ENCODE results near the gene USP54. TPM values are rescaled to one million over a fixed set of nuclear protein-coding genes. Genes with fewer than 3 reads are reported as not detected.

Gene USP54
- total RNA-seq, 1 donor from 2014 or later = 10.8 TPM

DNA sequence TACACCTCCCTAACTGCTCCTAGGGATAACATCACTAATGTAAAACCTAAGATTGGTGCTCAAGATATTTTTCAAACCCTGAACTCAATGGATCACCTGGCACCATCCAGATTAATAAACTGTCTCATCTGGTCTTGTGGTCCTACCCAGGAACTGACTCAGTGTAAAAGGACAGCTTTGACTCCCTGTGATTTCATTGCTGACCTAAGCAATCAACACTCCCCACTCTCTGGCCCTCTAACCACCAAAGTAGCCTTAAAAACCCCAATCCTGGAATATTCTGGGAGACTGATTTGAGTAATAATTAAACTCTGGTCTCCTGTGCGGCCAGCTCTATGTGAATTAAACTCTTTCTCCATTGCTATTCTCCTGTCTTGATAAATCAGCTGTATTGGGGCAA lies 6.2 kb upstream of the USP54 start:
- intact Hi-C loops (cut with micrococcal nuclease) = no loop called here
- DNase-seq = no peak
- H3K4me1 Mint-ChIP-seq = no peaks in the 10 kb centered on the region
- POLR2A ChIA-PET = no interaction called here
- no peak overlapping the region for H3K4me3 Mint-ChIP-seq
- H3K9me3 Mint-ChIP-seq = no peaks in the 10 kb centered on the region
- ATAC-seq (ENCODE audit: low read depth) = no peak
- no peaks in the 10 kb centered on the region for H3K27me3 Mint-ChIP-seq
- H3K36me3 Mint-ChIP-seq (ENCODE audit: low read depth) = no peaks in the 10 kb centered on the region
- TF ChIP-seq, protein P1, sequence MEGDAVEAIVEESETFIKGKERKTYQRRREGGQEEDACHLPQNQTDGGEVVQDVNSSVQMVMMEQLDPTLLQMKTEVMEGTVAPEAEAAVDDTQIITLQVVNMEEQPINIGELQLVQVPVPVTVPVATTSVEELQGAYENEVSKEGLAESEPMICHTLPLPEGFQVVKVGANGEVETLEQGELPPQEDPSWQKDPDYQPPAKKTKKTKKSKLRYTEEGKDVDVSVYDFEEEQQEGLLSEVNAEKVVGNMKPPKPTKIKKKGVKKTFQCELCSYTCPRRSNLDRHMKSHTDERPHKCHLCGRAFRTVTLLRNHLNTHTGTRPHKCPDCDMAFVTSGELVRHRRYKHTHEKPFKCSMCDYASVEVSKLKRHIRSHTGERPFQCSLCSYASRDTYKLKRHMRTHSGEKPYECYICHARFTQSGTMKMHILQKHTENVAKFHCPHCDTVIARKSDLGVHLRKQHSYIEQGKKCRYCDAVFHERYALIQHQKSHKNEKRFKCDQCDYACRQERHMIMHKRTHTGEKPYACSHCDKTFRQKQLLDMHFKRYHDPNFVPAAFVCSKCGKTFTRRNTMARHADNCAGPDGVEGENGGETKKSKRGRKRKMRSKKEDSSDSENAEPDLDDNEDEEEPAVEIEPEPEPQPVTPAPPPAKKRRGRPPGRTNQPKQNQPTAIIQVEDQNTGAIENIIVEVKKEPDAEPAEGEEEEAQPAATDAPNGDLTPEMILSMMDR (IDR thresholded peaks at IDR 0.05) = no peak
- H3K27ac Mint-ChIP-seq = no peak overlapping the region
- CTCF ChIA-PET = no interaction called here

DNA sequence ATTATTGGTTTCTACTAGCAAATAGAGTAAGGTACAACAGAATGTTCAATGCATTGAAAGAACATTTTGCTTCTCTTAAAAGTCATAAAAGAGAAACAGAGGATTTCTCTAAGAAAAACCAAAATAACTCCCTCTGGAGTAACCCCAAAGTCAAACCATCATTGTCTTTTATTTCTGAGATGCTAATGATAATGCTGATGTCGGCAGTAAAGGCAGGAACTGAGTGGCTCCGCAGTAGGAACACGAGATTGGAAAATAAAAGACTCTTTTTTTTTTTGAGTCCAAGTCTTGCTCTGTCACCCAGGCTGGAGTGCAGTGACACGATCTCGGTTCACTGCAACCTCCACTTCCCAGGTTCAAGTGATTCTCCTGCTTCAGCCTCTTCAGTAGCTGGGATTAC lies 2.7 kb upstream of the USP54 start:
- ATAC-seq (ENCODE audit: low read depth) = no peak
- H3K4me3 Mint-ChIP-seq = no peak overlapping the region
- H3K4me1 Mint-ChIP-seq = peaks cover 13% of the 10 kb centered on the region
- TF ChIP-seq, protein P1 (IDR thresholded peaks at IDR 0.05) = no peak
- DNase-seq = no peak
- no peak overlapping the region for H3K27ac Mint-ChIP-seq
- POLR2A ChIA-PET = no interaction called here
- intact Hi-C loops (cut with micrococcal nuclease) = no loop called here
- no peaks in the 10 kb centered on the region for H3K27me3 Mint-ChIP-seq
- no peaks in the 10 kb centered on the region for H3K36me3 Mint-ChIP-seq (ENCODE audit: low read depth)
- no peaks in the 10 kb centered on the region for H3K9me3 Mint-ChIP-seq
- CTCF ChIA-PET = no interaction called here

DNA sequence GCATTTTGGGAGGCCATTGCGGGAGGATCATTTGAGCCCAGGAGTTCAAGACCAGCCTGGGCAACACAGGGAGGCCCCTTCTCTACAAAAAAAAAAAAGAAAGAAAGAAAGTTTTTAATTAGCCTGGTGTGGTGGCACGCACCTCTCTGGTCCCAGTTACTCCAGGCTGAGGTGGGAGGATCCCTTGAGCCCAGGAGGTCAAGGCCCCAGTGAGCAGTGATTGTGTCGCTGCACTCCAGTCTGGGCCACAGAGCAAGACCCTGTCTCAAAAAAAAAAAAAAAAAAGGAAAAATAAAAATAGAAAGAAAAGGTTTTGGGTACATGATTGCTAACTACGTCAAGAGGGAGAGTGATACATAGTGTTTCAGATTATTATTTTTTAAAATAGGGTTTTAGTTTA lies 2.0 kb upstream of the USP54 start:
- peaks cover 13% of the 10 kb centered on the region for H3K4me1 Mint-ChIP-seq
- H3K27ac Mint-ChIP-seq = no peak overlapping the region
- no peak for DNase-seq
- H3K36me3 Mint-ChIP-seq (ENCODE audit: low read depth) = no peaks in the 10 kb centered on the region
- H3K27me3 Mint-ChIP-seq = no peaks in the 10 kb centered on the region
- TF ChIP-seq, protein P1 (IDR thresholded peaks at IDR 0.05) = no peak
- no peaks in the 10 kb centered on the region for H3K9me3 Mint-ChIP-seq
- intact Hi-C loops (cut with micrococcal nuclease) = no loop called here
- ChIA-PET POLR2A (no interaction called here), CTCF (no interaction called here)
- no peak for ATAC-seq (ENCODE audit: low read depth)
- H3K4me3 Mint-ChIP-seq = no peak overlapping the region

DNA sequence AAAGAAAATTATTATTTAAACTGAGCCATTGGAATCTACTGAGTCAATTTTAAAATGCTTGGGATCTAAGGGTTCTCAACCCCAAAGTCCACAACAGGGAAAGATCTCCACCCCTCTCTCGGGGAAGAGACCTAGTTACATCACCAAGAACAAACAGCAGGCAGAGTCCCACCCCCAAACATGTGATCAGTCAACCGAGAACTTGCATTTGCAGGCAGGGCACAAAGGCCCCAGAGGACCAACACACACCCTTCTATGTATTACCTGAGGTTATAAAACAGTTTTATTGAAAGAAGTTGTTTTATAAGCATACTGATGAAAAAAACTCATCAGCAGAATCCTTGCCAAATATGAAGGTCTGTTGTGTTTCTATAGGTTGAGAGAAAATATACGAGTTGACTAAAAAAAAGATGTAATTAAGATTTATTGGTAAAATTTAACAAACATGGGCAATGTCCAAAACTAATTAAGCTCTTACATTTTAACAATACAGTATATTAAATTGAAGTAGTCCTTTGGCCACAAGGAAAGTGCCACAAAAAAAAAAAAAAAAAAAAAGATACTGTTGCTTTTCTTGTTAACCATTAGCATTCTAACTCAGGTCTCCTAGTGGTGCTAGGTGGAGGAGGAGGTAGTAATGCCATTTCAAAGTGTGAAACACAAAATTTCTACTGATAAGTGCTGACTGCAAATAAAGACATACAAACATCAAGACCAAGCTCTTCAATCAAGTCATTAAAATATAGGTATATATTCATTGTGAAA lies 975 bp upstream of the USP54 start:
- peak overlapping the region; percentile 61 for H3K4me3 Mint-ChIP-seq
- H3K27ac Mint-ChIP-seq = peak overlapping the region; percentile 47
- no peaks in the 10 kb centered on the region for H3K27me3 Mint-ChIP-seq
- peaks cover 13% of the 10 kb centered on the region for H3K4me1 Mint-ChIP-seq
- intact Hi-C loops (cut with micrococcal nuclease) = no loop called here
- ChIA-PET CTCF (no interaction called here), POLR2A (no interaction called here)
- TF ChIP-seq, protein P1 (IDR thresholded peaks at IDR 0.05) = no peak
- ATAC-seq (ENCODE audit: low read depth) (peak; percentile 71), DNase-seq (no peak)
- no peaks in the 10 kb centered on the region for H3K9me3 Mint-ChIP-seq
- H3K36me3 Mint-ChIP-seq (ENCODE audit: low read depth) = no peaks in the 10 kb centered on the region

DNA sequence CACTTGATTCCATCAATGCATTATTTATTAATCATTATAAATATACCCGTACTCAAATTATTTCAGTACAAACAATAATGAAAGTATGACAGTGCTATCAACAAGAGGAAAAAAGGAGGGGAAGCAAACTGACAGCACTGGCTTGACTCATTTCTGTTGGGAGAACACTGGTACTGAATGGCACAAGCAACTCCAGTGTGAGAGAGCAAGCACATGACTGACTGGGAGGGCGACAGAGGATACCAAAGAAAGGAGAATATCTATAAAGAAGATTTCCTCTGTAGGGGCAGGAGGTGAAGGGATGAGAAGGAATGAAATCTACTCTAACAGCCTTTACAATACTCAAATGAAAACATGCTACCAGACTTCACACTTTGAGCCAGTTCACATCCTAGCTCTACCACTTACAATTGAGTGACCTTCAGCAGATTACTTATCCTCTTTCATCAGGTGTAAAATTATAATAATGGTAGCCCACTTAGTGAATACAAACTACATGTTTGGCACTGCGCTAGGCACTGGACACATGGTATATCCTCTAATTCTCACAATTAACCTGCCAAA lies 1.5 kb downstream of the USP54 start:
- H3K27ac Mint-ChIP-seq = no peak overlapping the region
- peaks cover 13% of the 10 kb centered on the region for H3K4me1 Mint-ChIP-seq
- ATAC-seq (ENCODE audit: low read depth) = no peak
- H3K9me3 Mint-ChIP-seq = peaks cover 2% of the 10 kb centered on the region
- TF ChIP-seq, protein P1 (IDR thresholded peaks at IDR 0.05) = no peak
- CTCF ChIA-PET = no interaction called here
- POLR2A ChIA-PET = no interaction called here
- no peak overlapping the region for H3K4me3 Mint-ChIP-seq
- no peaks in the 10 kb centered on the region for H3K36me3 Mint-ChIP-seq (ENCODE audit: low read depth)
- H3K27me3 Mint-ChIP-seq = no peaks in the 10 kb centered on the region
- DNase-seq = no peak
- intact Hi-C loops (cut with micrococcal nuclease) = no loop called here

All from activated B cell treated with CpG ODN at 0.5 μM for 24 hours (primary cell).